Right ventricle myocardium superior (tissue), 1 donor: ENCODE data around the gene TGM2. TPM values are rescaled to one million over a fixed set of nuclear protein-coding genes. Genes with fewer than 3 reads are reported as not detected.

Experiments
- ATAC-seq: fragments of 200-7000 bp; cut with Tn5 transposase; one replicate; pipeline ENCODE4 v1.9.1; 2020; ENCODE audit warnings: mild to moderate bottlenecking; ENCODE audit not compliant: poor library complexity
- DNase-seq: peaks from one replicate; pipeline ENCODE4 v3.0.0-alpha.2; 2020
- intact Hi-C: fragments of 100-400 bp; cut with DNase I; formaldehyde crosslinking; loops from one replicate; pipeline ENCODE4 v1.11.2; 2022
- total RNA-seq: library from RNA; stranded (reverse); fragmentation: NEBNext Ultra II Directional; extraction: Animal tissue kit (Norgen Biotek cat#: 25700); gene quantifications from one replicate; pipeline ENCODE4 v1.2.1, GENCODE V29; 2021
- donor health status: DM: no; HTN: yes; CAD: no; lungs with severe emphysema.

TGM2 gene
- total RNA-seq, 1 donor from 2014 or later: 469 TPM

DNA sequence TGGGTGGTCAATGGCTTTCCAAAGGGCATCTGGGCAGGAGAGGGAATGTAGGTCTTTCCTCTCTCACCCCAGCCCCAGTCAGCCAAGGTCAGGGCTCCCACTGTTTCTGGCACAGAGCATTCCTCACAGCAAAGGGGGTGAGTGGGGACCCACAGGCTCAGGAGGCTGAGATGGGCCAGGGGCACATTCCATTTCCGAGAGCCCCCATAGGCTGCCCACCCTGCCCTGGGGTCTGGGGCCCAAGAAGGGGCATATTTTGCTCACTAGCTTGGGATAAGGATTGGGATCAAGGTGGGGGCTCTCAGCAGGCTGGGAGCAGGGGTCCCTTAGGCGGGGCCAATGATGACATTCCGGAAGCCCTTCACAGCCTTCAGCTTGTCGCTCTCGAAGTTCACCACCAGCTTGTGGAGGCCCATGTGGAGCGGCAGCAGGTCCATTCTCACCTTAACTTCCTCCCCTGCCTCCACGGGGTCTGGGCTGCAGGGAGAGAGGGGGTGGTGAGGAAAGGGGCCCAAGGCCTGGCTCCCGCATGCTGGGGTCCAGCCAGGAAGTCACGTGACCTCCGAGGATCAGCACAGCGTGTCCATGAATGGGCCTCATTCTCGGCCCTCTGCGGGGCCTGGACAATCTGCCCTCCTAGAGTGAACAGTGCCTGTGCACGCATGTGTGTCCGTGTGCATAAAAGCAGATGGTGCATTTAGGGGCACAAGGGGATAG lies 35.0 kb downstream of the TGM2 start:
- intact Hi-C loops: no loop called here
- no peak for ATAC-seq
- no peak for DNase-seq

DNA sequence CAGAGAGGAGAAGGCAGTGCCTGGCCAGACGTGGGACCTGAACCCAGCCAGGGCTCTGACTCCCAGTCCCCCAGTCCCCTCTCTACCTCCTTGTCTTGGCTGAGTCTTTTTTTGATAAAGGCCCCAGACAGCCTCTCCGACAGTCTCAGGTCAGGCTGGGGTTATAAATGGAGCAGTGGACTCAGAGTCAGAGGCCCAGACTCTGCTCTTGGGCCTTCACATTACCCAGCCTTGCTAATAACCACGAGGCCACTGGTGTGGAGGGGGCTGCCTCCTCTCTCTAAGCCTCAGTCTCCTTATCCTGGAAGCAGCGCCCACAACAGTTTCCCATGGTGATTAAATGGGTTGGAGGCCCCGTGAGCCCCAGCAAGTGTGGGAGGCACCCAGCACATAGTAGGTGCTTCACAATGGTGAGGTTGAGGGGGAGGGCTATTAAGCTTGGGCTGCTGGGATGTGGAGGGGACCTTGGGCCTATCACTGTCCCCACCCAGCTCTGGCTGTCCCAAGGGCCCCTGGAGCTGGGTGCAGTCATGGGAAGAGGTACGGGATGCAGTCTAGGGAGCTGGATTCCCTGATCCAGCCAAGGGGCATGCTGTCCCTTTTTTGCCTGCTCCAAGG lies 35.7 kb downstream of the TGM2 start:
- ATAC-seq (no peak), DNase-seq (no peak)
- intact Hi-C loops: no loop called here

DNA sequence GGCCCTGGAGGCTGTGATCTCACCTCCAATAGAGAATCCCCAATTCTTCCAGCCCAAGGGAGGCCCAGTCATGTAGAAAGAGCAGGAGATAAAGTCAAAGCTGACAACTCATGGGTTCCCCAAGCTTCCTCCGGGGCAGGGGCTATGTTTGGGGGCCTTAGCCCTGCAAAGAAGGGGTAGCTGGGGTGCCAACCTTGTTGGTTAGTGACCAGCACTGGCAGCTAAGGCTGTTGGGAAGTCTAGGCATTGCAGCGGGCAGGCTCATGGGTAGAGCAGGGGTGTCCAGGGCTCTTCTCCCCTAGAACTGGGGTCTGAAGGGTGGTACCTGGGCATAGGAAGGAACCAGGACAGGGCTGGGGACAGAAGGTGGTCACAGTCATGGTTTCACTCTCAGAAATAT lies 36.4 kb downstream of the TGM2 start:
- no peak for ATAC-seq

DNA sequence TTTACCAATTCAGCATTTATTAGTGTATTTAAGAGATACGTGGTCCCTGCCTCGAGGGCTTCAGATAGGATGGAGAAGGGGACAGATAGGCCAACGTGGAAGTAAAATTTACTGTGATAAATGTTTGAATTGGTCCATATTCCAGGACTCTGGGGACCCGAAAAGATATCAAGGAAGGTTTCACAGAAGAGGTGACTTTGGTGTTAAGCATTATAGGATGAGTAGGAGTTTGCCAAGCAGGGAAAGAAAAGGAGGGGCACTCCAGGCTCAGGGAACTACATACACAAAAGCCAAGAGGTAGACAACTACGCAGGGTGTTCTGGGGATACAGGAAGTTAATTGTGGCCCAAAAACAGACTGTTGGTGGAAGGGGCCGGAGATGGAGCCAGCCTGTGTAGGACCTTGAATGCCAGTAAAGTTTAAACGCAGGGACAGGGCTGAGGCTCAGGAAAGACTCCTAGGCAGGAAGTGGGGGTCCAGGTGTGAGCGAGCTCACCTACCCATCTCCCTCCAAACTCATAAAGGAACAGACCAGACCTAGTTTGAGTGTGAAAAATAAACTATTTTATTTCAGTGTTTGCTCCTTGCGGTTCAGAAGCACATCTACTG lies 37.0 kb downstream of the TGM2 start:
- DNase-seq (no peak), ATAC-seq (no peak)
- intact Hi-C loops: no loop called here

More for the DNA sequence above, 36.4 kb downstream of the TGM2 start:
- DNase-seq: no peak
- intact Hi-C loops: no loop called here

DNA sequence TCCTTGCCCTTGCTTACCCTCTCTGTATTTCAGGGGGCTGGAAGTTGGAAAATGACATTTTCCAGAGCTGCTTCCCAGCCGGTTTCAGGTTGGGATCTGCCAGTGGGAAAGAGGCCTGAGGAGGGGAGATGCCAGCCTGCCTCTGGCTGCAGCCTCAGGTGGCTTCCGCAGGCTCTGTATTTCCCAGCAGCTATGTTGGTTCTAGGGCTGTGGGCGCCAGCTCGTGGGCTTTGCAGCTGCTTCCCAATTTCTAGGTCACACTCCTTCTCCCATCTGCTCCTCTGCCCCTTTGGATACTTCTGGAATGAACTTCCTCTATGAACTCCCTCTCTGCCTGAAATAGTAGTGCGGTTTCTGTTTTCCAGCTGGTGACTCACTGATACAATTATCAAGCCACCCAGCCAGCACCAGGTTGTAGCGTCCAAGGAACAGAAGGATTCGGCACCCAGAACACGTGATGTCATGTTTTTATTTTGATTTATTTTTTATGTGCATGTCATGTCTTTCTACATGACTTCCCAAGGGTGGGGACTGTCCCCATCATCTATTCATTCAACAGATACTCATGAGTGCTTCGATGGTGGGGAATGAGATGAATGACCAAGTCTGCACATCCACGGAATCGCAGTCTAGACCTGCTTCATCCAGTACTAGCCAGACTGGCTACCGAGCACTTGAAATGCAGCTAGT lies 38.0 kb downstream of the TGM2 start:
- peak; percentile 77 for ATAC-seq
- DNase-seq: no peak
- intact Hi-C loops: no loop called here

DNA sequence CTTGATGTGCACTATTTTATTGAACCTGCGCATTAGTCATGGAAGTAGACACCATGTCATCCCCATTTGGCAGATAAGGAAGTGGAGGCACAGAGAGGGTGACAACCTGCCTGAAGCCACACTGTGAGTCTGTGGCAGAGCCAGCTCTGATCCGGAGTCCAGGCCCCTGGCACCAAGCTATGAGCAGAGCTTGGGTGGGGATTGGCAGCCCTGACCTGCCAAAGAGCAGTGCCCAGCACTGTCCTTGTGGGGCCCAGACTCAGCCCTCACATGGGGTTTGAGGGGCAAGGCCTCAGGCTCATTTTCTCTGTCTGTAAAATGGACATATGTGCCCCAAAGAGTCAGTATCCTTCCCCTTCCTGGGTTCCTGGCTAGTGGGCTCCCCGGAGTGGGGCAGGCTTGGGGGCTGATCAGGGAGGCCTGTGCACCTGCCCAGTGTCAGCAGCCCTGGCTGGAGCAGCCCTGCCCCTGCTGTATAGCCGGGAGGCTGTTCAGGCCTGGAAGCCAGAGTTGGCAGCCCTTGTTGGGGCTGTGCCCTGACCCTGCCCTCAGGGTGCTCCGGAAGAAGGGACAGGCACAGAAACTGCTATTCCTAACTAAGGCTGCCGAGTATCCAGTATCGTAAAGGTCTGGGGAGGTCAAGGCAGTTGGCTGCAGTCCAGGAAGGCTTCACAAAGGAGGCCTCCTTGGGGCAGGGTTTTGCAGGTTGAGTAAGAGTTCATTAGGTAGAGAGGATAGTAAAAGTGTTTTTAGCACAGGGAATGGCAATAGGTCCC lies 38.7 kb downstream of the TGM2 start:
- peak; percentile 32 for ATAC-seq
- intact Hi-C loops: no loop called here
- no peak for DNase-seq

DNA sequence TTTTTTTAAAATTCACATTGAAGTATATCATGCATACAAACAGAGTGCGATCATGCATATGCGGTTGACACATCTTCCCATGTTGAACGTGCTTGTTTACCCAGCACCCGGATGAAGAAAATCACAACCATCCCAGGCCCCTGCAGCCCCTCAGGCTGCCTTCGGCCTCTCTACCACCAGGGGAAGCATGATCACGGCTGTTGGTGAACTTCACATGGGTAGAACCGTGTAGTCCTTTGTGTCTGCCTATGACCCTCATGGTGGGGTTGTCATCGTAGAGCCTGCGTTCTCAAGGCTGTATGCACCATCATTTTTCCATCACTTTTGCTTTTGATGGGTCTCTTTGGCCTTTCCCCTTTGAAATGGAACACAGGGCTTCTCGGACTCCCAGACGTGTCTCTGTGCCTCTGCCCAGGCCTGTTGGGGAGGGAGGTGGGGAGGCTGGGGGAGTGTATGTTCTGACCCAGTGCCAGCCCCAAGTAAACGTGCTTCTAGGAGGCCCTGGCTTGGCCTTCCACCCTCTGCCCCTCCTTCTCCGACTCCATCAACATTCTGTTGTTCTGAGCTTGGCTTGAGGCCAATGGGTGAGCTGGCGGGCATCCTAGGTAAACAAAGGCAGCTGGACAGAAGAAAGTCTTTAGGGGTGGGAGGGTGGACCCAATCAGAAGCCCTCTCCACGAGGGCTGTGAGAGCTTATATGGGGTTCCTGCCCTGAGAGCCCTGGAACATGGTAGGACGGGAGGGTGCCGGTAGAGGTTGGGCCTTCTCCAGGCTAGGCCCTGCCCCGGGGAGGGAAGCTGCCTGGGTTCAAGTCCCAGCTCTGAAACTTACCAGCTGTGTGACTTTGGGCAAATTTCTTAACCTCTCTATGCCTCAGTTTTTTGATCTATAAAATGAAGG lies 39.7 kb downstream of the TGM2 start:
- ATAC-seq (peak; percentile 34), DNase-seq (peak; percentile 81)
- intact Hi-C loops: no loop called here

DNA sequence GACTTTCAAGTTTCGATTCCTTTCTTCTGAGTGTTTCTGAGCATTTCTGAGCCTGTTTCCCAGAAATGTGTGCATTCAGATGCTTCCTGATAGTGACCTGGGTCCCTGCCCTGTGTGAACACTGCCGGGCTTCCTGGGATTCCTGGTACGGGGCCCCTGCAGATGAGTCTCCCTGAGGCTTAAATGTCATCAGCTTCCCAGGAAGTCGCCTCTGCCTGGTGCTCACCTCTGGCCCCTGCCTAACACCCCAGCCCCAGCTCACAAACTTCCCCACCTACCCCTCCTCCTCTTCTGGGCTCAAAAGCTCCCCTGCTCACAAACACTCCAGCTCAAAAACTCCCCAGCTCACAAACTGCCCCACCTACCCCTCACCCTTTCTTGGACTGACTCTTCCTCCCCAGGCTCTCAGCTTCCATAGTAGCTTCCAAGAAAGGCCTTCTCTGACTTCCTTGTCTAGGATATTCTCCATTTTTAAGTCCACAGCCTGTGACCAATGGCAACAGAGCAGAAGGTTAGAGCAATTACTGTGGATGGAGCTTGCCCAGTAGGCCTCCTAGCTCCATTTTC lies 42.0 kb downstream of the TGM2 start:
- ATAC-seq (no peak), DNase-seq (no peak)
- intact Hi-C loops: no loop called here

DNA sequence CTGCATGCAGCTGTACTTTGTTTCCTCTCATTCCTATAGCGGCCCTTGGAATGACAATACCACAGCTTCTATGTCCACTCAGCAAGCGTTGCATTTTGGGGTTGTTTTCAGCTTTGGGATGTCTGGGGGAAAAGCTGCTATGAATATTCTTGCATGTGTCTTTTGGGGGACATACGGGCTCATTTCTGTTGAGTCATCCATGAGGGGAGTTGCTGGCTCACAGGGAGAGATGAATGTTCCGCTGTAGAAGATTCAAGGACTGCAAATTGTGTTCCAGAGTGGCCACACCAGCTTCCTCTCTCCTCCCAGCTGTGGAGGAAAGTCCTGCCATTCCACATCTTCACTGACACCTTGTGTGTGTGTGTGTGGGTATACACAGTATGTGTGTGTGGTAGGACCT lies 43.3 kb downstream of the TGM2 start:
- ATAC-seq (no peak), DNase-seq (no peak)
- intact Hi-C loops: no loop called here

DNA sequence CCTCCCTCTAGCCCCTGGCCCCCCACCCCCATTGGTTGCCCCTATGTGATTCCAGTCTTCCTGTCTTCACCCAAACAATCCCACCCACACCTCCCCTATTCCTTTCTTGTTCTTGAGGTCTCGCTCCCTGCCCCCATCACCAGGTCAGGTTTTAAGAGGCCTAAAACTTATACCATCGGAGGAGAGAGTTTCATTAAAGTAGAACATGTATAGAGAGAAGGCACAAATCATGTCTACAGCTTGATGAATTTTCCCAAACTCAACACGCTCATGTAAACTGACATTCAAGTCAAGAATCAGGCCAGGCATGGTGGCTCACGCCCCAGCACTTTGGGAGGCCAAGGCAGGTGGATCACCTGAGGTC lies 44.5 kb downstream of the TGM2 start:
- ATAC-seq (no peak), DNase-seq (no peak)
- intact Hi-C loops: no loop called here

DNA sequence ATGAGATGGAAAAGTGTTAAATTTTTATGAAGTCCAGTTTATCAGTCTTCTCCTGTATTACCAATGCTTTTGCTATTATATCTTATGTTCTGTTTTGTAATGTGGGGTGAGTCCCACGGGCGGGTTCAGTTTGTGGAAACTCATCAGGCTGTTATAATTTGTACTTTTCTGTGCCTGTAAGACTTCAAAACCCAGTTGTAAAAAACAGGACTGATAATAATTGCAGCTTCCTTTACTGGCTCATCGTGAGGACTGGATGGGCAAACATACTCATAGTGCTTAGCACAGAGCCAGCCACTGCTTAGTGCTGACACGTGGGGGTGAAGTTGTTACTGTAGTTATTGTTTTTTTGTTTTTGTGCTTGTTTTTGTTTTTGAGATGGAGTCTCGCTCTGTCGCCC lies 45.6 kb downstream of the TGM2 start:
- DNase-seq: no peak
- ATAC-seq: no peak
- intact Hi-C loops: no loop called here

DNA sequence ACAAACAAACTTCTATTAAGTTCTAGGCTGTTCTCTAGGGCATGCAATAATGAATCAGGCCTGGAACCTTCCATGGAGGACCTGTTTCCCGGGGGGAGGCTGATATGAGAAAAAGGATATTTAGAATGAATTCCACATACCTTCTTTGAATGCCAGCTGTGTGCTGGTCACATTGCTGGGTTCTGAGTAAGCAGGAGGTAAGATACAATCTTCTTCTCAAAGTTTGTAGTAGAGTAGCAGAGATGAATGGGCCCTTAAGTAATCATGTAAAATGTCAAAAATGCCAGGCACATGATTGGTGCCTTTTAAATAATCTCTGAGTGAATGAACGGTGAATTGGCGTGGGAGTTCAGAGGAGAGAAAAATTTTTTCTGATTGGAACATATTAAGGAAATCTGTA lies 47.4 kb downstream of the TGM2 start:
- intact Hi-C loops: no loop called here
- ATAC-seq: no peak
- no peak for DNase-seq

DNA sequence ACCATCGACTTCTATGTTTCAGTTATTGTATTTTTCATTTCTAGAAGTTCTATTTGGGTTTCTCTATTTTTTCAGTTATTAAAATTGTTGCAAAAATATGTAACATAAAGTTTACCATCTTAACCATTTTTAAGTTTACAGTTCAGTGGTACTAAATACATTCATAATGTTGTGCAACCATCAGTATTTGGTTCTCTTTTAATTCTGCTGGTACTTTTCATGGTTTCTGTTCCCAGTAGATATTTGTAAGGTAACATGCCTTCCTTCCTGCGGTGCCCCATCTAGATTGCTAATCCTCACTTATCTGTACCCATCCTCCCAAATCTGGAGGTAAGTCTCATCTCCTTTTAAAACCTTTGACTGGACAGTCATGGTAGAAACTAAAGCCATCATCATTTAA lies 47.9 kb downstream of the TGM2 start:
- intact Hi-C loops: no loop called here
- ATAC-seq: no peak

DNA sequence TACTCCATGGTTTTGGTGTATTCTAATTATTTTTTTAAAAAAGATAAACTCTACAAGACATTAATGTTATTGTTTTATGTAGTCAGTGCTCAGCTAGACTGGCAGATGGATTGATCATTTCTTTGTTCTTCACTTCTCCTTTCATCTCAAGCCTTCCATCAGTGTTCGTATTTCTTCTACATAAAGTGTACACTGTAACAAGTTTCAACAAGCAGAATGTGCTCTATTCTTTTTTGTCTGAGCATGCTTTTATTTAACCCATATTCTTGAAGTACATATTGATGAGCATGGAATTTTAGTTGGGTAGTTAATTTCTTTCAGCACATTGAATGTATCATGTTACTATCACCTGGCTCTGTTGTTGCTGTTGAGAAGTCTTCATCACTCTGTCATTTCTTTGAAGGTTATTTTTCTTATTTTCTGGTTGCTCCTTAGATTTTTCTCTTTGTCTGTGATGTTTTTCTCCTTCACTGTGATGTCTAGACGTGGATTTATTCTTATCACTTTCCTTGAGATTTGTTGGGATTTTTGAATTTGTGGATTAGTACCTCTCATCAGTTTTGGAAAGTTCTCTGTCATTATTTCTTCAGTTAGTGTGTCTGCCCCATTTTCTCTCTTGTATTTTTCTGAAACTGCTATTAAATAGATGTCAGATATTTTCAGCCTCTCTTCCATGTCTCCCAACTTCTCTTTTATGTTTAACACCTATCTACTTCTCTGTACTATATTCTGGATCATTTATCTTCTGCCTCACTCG lies 48.5 kb downstream of the TGM2 start:
- ATAC-seq: no peak
- DNase-seq: no peak
- intact Hi-C loops: no loop called here

More for the DNA sequence above, 47.9 kb downstream of the TGM2 start:
- DNase-seq: no peak

DNA sequence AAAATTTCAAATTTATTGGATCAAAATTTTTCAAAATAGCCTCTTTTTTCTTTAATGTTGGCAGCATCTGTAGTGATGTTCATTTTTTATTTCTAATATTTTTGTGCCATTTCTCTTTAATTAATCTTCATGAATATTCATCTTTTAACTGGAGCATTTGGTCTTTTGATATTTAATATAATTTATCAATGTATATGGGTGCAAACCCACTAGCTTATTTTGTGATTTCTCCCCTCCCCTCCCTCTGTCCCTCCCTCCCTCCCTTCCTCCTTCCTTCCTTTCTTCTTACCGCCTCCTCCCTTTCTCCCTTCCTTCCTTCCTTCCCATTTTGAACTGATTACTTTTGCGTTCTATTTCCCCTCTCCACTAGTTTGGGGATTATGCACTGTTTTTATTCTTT lies 49.2 kb downstream of the TGM2 start:
- DNase-seq (no peak), ATAC-seq (no peak)
- intact Hi-C loops: no loop called here

DNA sequence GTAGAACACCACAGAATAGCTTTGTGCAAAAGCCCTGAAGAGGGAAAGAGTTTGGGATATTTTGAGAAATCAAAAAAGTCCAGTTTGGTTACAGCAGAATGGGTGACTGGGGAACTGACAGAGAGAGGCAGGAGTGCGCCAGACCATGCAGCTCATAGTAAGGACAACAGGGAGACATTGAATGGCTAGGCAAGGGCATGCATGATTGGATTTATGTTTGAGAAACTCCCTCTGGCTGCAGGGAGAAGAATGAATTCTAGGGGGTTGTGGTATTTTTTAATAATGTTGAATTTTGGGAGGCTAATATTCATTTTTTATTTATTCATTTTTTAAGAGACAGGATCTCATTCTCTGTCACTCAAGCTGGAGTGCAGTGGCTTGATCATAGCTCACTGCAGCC lies 49.9 kb downstream of the TGM2 start:
- intact Hi-C loops: no loop called here

DNA sequence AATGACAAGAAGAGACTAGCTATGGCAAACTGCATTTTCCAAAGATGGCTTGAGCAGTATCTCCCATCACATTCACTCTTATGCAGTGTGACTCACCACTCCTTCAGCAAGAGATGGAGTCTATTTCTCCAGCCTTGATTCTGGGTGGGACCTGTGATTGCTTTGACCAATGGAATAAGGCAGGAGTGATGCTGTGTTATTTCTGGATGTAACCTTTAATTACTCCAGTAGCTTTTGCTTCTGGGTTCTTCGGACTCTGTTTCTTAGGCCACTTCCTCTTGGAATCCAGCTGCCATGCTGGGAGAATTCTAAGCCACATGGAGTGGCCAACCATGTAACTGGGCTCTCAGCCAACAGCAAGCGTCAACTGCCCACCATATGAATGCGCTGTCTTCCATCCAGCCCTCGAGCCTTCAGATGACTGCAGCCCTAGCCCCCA lies 50.7 kb downstream of the TGM2 start:
- DNase-seq (no peak), ATAC-seq (no peak)
- intact Hi-C loops: no loop called here

More for the DNA sequence above, 49.9 kb downstream of the TGM2 start:
- ATAC-seq (no peak), DNase-seq (no peak)
